MM.1S (cell line): ENCODE data around the gene PRKCH.

Experiments
- DNase-seq: peaks from one replicate; pipeline ENCODE4 v3.0.0-alpha.2; 2015
- H2AFZ ChIP-seq: fragments of 300-600 bp; sonication (generic); 2 replicates; pipeline ENCODE4 v1.6.0; 2016; ENCODE audit warnings: antibody characterized with exemption, low read length
- H3F3A ChIP-seq: fragments of 300-600 bp; sonication (generic); 2 replicates; pipeline ENCODE4 v1.6.1; 2016; ENCODE audit warnings: mild to moderate bottlenecking, antibody characterized with exemption, low read length, moderate library complexity, mixed read lengths; ENCODE audit not compliant: insufficient read depth
- H3K27ac ChIP-seq: fragments of 300-600 bp; sonication (generic); 2 replicates; pipeline ENCODE4 v1.5.1; 2016; ENCODE audit warnings: mild to moderate bottlenecking, low read length
- H3K27me3 ChIP-seq: fragments of 300-600 bp; sonication (generic); replicated peaks from 2 replicates; pipeline ENCODE4 v1.6.0; 2016; ENCODE audit warnings: low read length; ENCODE audit not compliant: insufficient read depth
- H3K36me3 ChIP-seq: fragments of 300-600 bp; sonication (generic); replicated peaks from 2 replicates; pipeline ENCODE4 v1.6.1; 2016; ENCODE audit warnings: mild to moderate bottlenecking, low read length, mixed read lengths; ENCODE audit not compliant: insufficient read depth
- H3K4me1 ChIP-seq: fragments of 300-600 bp; sonication (generic); 2 replicates; pipeline ENCODE4 v1.6.1; 2016; ENCODE audit warnings: low read length, mixed read lengths
- H3K4me2 ChIP-seq: fragments of 300-600 bp; sonication (generic); 2 replicates; pipeline ENCODE4 v1.6.0; 2016; ENCODE audit warnings: low read depth, low read length
- H3K4me3 ChIP-seq: fragments of 300-600 bp; sonication (generic); 2 replicates; pipeline ENCODE4 v1.5.1; 2016; ENCODE audit warnings: low read length, mixed read lengths
- H3K79me2 ChIP-seq: fragments of 300-600 bp; sonication (generic); 2 replicates; pipeline ENCODE4 v1.6.1; 2016; ENCODE audit warnings: mixed run types, low read length, mixed read lengths
- H3K9ac ChIP-seq: fragments of 300-600 bp; sonication (generic); 2 replicates; pipeline ENCODE4 v1.6.1; 2016; ENCODE audit warnings: low read length, mixed read lengths
- H3K9me2 ChIP-seq: fragments of 300-600 bp; sonication (generic); replicated peaks from 2 replicates; pipeline ENCODE4 v1.6.1; 2016; ENCODE audit warnings: mild to moderate bottlenecking, low read length, mixed read lengths; ENCODE audit not compliant: insufficient read depth
- H3K9me3 ChIP-seq: fragments of 300-600 bp; sonication (generic); replicated peaks from 2 replicates; pipeline ENCODE4 v1.6.1; 2016; ENCODE audit warnings: mild to moderate bottlenecking, low read length, mixed read lengths; ENCODE audit not compliant: insufficient read depth
- H4K20me1 ChIP-seq: fragments of 300-600 bp; sonication (generic); 2 replicates; pipeline ENCODE4 v1.6.1; 2016; ENCODE audit warnings: mild to moderate bottlenecking, low read length, moderate library complexity, mixed read lengths; ENCODE audit not compliant: insufficient read depth
- CTCF ChIP-seq: fragments of 300-600 bp; sonication (generic); IDR thresholded peaks from 2 replicates; pipeline ENCODE4 v1.5.1; 2016; ENCODE audit warnings: antibody characterized with exemption, low read length, mixed read lengths
- EZH2 ChIP-seq: fragments of 300-600 bp; sonication (generic); optimal IDR thresholded peaks from 2 replicates; pipeline ENCODE3; 2017; ENCODE audit warnings: low read depth, mild to moderate bottlenecking, antibody characterized with exemption, low read length, mixed read lengths
- EZH2phosphoT487 ChIP-seq: fragments of 300-600 bp; sonication (generic); IDR thresholded peaks from 2 replicates; pipeline ENCODE4 v1.6.1; 2018; ENCODE audit warnings: antibody characterized with exemption, low read length

Gene PRKCH

GRCh38 chr14:61322799-61323290, 1.5 kb downstream of the PRKCH start:
- H3F3A ChIP-seq: no peaks in the 10 kb centered on the region
- H3K9me3 ChIP-seq: no peaks in the 10 kb centered on the region
- no peaks in the 10 kb centered on the region for H4K20me1 ChIP-seq
- no peak overlapping the region for H3K27ac ChIP-seq
- no peak overlapping the region for H3K9ac ChIP-seq
- no peaks in the 10 kb centered on the region for H3K9me2 ChIP-seq
- H2AFZ ChIP-seq: no peak overlapping the region
- DNase-seq: no peak
- H3K27me3 ChIP-seq: no peaks in the 10 kb centered on the region
- no peaks in the 10 kb centered on the region for H3K36me3 ChIP-seq
- no peaks in the 10 kb centered on the region for H3K4me1 ChIP-seq
- no peak overlapping the region for H3K4me2 ChIP-seq
- H3K4me3 ChIP-seq: no peak overlapping the region
- no peak for TF ChIP-seq CTCF
- no peak for TF ChIP-seq EZH2phosphoT487
- no peak for TF ChIP-seq EZH2
- no peaks in the 10 kb centered on the region for H3K79me2 ChIP-seq

GRCh38 chr14:61323970-61324369, 2.6 kb downstream of the PRKCH start:
- no peak overlapping the region for H3K4me2 ChIP-seq
- H3F3A ChIP-seq: no peaks in the 10 kb centered on the region
- no peaks in the 10 kb centered on the region for H3K4me1 ChIP-seq
- no peaks in the 10 kb centered on the region for H3K27me3 ChIP-seq
- H3K79me2 ChIP-seq: no peaks in the 10 kb centered on the region
- H2AFZ ChIP-seq: no peak overlapping the region
- H3K27ac ChIP-seq: no peak overlapping the region
- H3K36me3 ChIP-seq: no peaks in the 10 kb centered on the region
- DNase-seq: no peak
- no peak overlapping the region for H3K9ac ChIP-seq
- H3K9me2 ChIP-seq: no peaks in the 10 kb centered on the region
- no peaks in the 10 kb centered on the region for H4K20me1 ChIP-seq
- TF ChIP-seq EZH2phosphoT487 (no peak), CTCF (no peak), EZH2 (no peak)
- H3K4me3 ChIP-seq: no peak overlapping the region
- no peaks in the 10 kb centered on the region for H3K9me3 ChIP-seq

- Histone ChIP-seq H3K9me3 (no peaks in the 10 kb centered on the region), H3K79me2 (no peaks in the 10 kb centered on the region), H3K9ac (no peak overlapping the region), H3K4me3 (no peak overlapping the region), H3F3A (no peaks in the 10 kb centered on the region), H2AFZ (no peak overlapping the region), H4K20me1 (no peaks in the 10 kb centered on the region), H3K9me2 (no peaks in the 10 kb centered on the region), H3K36me3 (no peaks in the 10 kb centered on the region), H3K4me2 (no peak overlapping the region), H3K27me3 (no peaks in the 10 kb centered on the region), H3K4me1 (no peaks in the 10 kb centered on the region), H3K27ac (no peak overlapping the region)
- DNase-seq: no peak
- TF ChIP-seq EZH2phosphoT487 (no peak), CTCF (no peak), EZH2 (no peak)
Measured at GRCh38 chr14:61325166-61325565, 3.8 kb downstream of the PRKCH start.
